WI38 (cell line): ENCODE measurements around the gene CCDC92.
"Not testable (repeated sequence)": the region's sequence is repeated elsewhere in the genome, so short reads cannot be mapped to it uniquely, and the experiment has no call there.

ENCODE experiments used
- H3K4me3 ChIP-seq: 2 replicates; pipeline ENCODE4 v1.5.1; 2011; ENCODE audit warnings: low read depth, mild to moderate bottlenecking, control low read depth, low read length
- TF ChIP-seq, protein P1 (sequence below): IDR thresholded peaks from 2 replicates; pipeline ENCODE4 v1.5.1; 2012; ENCODE audit warnings: low read depth, mild to moderate bottlenecking, control low read depth, low read length

CCDC92 gene

DNA sequence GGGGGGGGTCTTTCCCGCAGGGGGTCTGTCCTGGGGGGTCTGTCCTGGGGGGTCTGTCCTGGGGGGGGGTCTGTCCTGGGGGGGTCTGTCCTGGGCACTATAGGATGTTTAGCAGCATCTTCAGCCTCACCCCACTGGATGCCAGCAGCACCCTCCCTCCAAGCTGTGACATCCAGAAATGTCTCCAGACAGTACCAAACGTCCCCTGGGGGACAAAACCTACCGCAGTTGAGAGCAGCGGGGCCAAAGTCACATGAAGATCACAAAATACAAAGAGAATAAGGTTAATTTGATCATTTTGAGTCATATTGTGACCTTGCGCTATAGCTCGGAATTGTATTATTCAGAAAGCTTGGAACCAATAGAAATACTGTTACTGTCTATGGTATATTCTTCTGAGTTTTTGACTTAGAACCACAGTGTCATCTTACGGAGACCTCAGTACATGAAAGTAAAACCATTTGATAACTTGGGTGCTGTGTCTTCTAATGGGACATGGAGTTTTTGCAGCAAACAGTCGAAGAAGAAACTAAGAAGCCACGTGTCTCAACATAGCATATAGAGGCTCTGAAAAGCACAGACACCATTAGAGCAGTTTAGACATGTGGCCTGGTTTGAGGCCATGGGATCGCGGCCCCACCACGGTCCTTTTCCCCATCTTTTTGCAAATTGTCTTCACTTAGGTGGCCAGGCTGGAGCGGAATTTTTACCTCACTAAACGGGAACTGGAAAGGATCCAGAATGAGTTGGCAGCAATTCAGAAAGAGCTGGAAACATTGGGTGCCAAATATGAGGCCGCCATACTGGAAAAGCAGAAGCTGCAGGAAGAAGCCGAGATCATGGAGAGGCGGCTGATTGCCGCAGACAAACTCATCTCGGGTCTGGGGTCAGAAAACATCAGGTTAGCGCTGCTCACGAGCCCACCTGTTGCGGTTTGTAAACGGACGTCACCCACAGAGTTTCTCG lies 59.9 kb downstream of the CCDC92 start:
- TF ChIP-seq, protein P1, sequence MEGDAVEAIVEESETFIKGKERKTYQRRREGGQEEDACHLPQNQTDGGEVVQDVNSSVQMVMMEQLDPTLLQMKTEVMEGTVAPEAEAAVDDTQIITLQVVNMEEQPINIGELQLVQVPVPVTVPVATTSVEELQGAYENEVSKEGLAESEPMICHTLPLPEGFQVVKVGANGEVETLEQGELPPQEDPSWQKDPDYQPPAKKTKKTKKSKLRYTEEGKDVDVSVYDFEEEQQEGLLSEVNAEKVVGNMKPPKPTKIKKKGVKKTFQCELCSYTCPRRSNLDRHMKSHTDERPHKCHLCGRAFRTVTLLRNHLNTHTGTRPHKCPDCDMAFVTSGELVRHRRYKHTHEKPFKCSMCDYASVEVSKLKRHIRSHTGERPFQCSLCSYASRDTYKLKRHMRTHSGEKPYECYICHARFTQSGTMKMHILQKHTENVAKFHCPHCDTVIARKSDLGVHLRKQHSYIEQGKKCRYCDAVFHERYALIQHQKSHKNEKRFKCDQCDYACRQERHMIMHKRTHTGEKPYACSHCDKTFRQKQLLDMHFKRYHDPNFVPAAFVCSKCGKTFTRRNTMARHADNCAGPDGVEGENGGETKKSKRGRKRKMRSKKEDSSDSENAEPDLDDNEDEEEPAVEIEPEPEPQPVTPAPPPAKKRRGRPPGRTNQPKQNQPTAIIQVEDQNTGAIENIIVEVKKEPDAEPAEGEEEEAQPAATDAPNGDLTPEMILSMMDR: no peak
- no peak overlapping the region for H3K4me3 ChIP-seq

DNA sequence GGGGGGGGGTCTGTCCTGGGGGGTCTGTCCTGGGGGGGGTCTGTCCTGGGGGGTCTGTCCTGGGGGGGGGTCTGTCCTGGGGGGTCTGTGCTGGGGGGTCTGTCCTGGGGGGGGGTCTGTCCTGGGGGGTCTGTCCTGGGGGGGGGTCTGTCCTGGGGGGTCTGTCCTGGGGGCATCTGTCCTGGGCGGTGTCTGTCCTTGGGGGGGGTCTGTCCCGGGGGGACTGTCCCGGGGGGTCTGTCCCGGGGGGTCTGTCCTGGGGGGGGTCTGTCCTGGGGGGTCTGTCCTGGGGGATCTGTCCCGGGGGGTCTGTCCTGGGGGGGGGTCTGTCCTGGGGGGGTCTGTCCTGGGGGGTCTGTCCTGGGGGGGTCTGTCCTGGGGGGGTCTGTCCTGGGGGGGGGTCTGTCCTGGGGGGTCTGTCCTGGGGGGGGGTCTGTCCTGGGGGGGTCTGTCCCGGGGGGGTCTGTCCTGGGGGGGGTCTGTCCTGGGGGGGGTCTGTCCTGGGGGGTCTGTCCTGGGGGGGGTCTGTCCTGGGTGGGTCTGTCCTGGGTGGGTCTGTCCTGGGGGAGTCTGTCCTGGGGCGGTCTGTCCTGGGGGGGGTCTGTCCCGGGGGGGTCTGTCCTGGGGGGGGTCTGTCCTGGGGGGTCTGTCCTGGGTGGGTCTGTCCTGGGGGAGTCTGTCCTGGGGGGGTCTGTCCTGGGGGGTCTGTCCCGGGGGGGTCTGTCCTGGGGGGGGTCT lies 60.8 kb downstream of the CCDC92 start:
- H3K4me3 ChIP-seq: not testable (repeated sequence)

DNA sequence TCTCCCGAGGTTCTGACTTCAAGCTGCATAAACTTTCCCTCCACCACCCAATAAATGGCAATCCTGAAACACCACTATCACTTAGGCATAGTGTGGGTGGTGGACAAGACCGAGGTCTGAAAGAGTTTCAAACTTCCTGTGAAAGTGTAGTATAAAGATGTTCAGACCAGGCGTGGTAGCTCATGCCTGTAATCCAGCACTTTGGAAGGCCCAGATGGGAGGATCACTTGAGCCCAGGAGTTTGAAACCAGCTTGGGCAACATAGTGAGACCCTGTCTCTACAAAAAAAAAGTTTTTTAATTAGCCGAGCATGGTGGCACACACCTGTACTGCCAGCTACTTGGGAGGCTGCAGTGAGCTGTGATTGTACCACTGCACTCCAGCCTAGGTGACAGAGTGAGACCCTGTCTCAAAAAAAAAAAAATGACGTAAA lies 61.9 kb downstream of the CCDC92 start:
- TF ChIP-seq, protein P1: no peak
- H3K4me3 ChIP-seq: no peak overlapping the region

DNA sequence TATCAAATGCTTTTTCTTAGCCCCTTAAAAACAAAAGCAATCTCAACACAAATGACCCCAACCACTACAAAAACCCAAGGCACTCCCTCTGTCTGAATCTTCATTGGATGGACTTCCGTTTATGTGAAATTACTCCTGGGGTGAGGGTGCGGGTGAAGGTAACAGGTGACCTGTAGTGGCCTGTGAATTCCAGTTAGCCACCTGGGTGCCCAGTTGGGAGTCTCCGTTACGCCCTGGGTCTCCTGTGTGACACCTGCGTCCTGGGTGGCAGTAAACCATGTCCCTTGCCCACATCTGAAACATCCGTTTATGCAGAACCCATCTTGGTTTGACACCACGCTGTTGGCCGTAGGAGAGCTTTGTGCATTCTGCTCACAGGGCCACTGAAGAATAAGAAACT lies 62.6 kb downstream of the CCDC92 start:
- TF ChIP-seq, protein P1: no peak
- no peak overlapping the region for H3K4me3 ChIP-seq

DNA sequence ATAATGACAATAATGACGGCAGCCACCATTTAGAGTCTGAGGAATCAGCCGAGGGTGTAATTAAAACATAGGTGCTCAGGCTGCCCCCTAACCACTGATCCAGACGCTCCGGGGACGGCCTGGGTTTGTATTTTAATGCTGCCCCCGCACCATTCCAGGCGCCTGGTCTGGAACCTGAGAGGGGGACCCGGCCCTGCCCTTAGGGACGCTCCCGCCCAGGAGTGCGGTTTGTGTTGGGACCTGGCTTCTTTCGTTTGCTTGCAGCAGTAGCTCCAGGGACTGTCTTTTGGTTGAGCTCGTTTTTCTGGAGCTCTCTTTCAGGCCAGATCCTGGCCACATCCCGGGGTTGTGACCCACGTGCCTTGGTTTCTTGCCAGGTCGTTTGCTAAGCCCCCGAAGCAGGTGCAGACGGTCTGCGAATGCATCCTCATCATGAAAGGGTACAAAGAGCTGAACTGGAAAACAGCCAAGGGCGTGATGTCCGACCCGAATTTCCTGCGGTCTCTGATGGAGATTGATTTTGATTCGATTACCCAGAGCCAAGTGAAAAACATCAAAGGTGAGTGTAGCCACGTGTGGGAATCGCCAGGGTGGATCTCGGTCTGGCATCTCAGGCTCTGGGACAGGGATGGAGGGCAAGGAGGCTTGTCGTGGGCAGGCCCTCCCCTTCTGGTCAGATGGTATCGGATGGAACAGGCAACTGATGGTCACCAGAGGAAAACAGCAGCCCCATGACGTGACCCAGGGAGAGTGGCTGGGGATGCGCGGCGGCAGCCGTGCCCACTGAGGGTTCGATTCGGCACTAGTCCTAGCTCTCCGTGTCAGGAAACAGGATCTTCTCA lies 63.5 kb downstream of the CCDC92 start:
- no peak overlapping the region for H3K4me3 ChIP-seq
- TF ChIP-seq, protein P1: no peak

DNA sequence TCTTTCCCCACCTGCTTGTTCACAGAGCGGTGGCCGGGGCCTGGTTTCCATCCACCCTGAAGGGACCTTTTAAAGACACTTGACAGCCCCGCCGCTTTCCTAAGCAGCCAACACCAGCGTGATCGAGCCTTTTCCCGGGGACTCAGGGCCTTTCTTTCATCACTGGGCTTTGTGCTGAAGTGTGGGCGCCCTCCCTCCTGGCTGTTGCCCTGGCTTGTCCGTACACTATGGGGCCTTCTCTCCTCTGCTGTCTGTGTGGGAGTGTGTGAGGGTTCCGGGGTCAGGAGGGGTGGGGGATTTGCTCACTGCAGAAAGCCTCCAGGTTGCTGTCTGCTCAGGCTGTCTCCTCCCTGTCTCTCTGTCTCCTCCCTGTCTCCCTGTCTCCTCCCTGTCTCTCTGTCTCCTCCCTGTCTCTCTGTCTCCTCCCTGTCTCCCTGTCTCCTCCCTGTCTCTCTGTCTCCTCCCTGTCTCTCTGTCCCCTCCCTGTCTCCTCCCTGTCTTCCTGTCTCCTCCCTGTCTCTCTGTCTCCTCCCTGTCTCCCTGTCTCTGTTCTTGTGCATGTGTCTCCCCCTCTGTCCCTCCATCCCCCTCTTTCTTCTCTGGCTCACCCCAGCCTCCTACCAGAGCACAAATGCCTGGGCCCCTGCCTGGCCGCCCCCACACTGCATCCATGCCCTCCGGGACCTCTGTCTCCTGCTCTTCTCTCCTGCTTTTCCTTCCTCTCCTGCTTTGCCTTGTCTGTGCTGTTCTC lies 64.7 kb downstream of the CCDC92 start:
- TF ChIP-seq, protein P1: no peak
- H3K4me3 ChIP-seq: no peak overlapping the region
